K562 (cell line): ENCODE data around the gene CHERP. TPM values are rescaled to one million over a fixed set of nuclear protein-coding genes. Genes with fewer than 3 reads are reported as not detected.

Experiments used
- ATAC-seq: fragments of 200-7000 bp; cut with Tn5 transposase; 3 replicates; pipeline ENCODE4 v1.9.1; 2020; ENCODE audit warnings: moderate library complexity
- BruUV-seq: library from RNA; stranded (reverse); fragments of 400-500 nt; replicated peaks from 2 replicates; lab custom pipeline; 2021; lab: Mats Ljungman, UMichigan
- CTCF ChIA-PET: fragments of 300-600 bp; formaldehyde crosslinking; extraction: SDS; loops from one replicate; lab custom pipeline; 2021; ENCODE audit warnings: low intra/inter-chr PET ratio; lab: Yijun Ruan, JAX
- POLR2A ChIA-PET: fragments of 300-600, 350-650 bp; sonication (Branson Sonifier 250); formaldehyde crosslinking; extraction: SDS; loops from one replicate; lab custom pipeline; 2021; ENCODE audit warnings: antibody characterized with exemption, inconsistent platforms; lab: Yijun Ruan, JAX
- DNase-seq, 4 experiments: peaks; one replicate each; pipeline versions ENCODE4 v3.0.0 to v3.0.0-alpha.2; 2011 to 2018; ENCODE audit warnings: low spot score in 3 of 4, mixed read lengths in 3 of 4; ENCODE audit errors: extremely low read depth in 1 of 4
- FAIRE-seq: peaks from 2 replicates; lab custom pipeline; 2011; peaks lifted over from hg19 to GRCh38; lab: Jason Lieb, UNC
- H2AFZ ChIP-seq: 2 replicates; pipeline ENCODE4 v1.6.0; 2011; ENCODE audit warnings: low read depth, low read length, control low read depth, inconsistent platforms
- H3K27ac ChIP-seq: fragments of 200-600 bp; 3 replicates; pipeline ENCODE4 v1.8.0; 2011; ENCODE audit warnings: low read depth, mild to moderate bottlenecking, control low read depth, inconsistent platforms, low read length, moderate library complexity, mixed read lengths; ENCODE audit errors: extremely low read depth
- H3K27me3 ChIP-seq, 2 experiments: fragments of 300-600 bp in 1 of 2; 2 replicates in 1 of 2; 3 replicates in 1 of 2; pipeline versions ENCODE4 v1.6.0 to v1.8.0; 2011; ENCODE audit warnings: inconsistent platforms in 2 of 2, low read length in 2 of 2, mild to moderate bottlenecking in 1 of 2, mixed read lengths in 1 of 2, moderate library complexity in 1 of 2; ENCODE audit not compliant: control insufficient read depth in 2 of 2, insufficient read depth in 2 of 2
- H3K36me3 ChIP-seq: fragments of 300-600 bp; 3 replicates; pipeline ENCODE4 v1.8.0; 2011; ENCODE audit warnings: mild to moderate bottlenecking, low read length, inconsistent platforms; ENCODE audit not compliant: control insufficient read depth, insufficient read depth
- H3K4me1 ChIP-seq, 2 experiments: fragments of 200-600 bp in 1 of 2; replicated peaks in 1 of 2; 2 replicates in 1 of 2; 3 replicates in 1 of 2; pipeline versions ENCODE4 v1.5.1 to v1.8.0; 2011; ENCODE audit warnings: inconsistent platforms in 2 of 2, low read length in 2 of 2, mild to moderate bottlenecking in 1 of 2, mixed read lengths in 1 of 2, moderate library complexity in 1 of 2; ENCODE audit not compliant: control insufficient read depth in 2 of 2, insufficient read depth in 2 of 2
- H3K4me2 ChIP-seq: 2 replicates; pipeline ENCODE4 v1.6.1; 2011; ENCODE audit warnings: low read length, control low read depth, inconsistent platforms, mixed read lengths; ENCODE audit not compliant: insufficient read depth
- H3K4me3 ChIP-seq: fragments of 200-600 bp; sonication (generic), shearing (Covaris generic); 2 replicates; pipeline ENCODE4 v1.5.1; 2016; ENCODE audit warnings: control low read depth, inconsistent platforms
- H3K79me2 ChIP-seq: fragments of 200-600 bp; 3 replicates; pipeline ENCODE4 v1.8.0; 2011; ENCODE audit warnings: low read length, inconsistent platforms; ENCODE audit not compliant: control insufficient read depth, insufficient read depth
- H3K9ac ChIP-seq, 2 experiments: 2 replicates each; pipeline versions ENCODE4 v1.6.0 to v1.6.1; 2011; ENCODE audit warnings: low read depth in 2 of 2, low read length in 2 of 2, control low read depth in 1 of 2, inconsistent platforms in 1 of 2, mild to moderate bottlenecking in 1 of 2, mixed read lengths in 1 of 2; ENCODE audit not compliant: insufficient read depth in 1 of 2
- H3K9me1 ChIP-seq: one replicate; pipeline ENCODE4 v1.6.0; 2011; ENCODE audit warnings: inconsistent platforms, mild to moderate bottlenecking, low read length, moderate library complexity; ENCODE audit not compliant: control insufficient read depth, insufficient read depth
- H3K9me3 ChIP-seq: replicated peaks from 2 replicates; pipeline ENCODE4 v1.5.1; 2011; ENCODE audit warnings: low read depth, low read length, inconsistent platforms; ENCODE audit not compliant: control insufficient read depth, insufficient read depth
- H4K20me1 ChIP-seq: replicated peaks from 2 replicates; pipeline ENCODE4 v1.6.1; 2011; ENCODE audit warnings: low read length, inconsistent platforms, mixed read lengths; ENCODE audit not compliant: control insufficient read depth, insufficient read depth
- DMBX1 ChIP-seq: fragments of 250-450 bp; sonication (Bioruptor Pico); IDR thresholded peaks from 2 replicates; pipeline ENCODE4 v1.8.0; 2022; ENCODE audit warnings: inconsistent platforms, mild to moderate bottlenecking, moderate library complexity, borderline replicate concordance
- HMG20B ChIP-seq: fragments of 250-450 bp; sonication (Bioruptor Pico); IDR thresholded peaks from 2 replicates; pipeline ENCODE4 v1.5.0; 2021; ENCODE audit warnings: mild to moderate bottlenecking
- NFATC3 ChIP-seq: fragments of 450-650 bp; IDR thresholded peaks from 2 replicates; pipeline ENCODE4 v1.6.1; 2017; ENCODE audit warnings: mild to moderate bottlenecking
- PHTF2 ChIP-seq: fragments of 250-450 bp; sonication (Bioruptor Pico); IDR thresholded peaks from 2 replicates; pipeline ENCODE4 v1.5.0; 2021; ENCODE audit warnings: mild to moderate bottlenecking
- PKNOX1 ChIP-seq: fragments of 450-650 bp; IDR thresholded peaks from 2 replicates; pipeline ENCODE4 v1.6.1; 2016
- POLR2B ChIP-seq: fragments of 450-650 bp; IDR thresholded peaks from 2 replicates; pipeline ENCODE4 v1.6.1; 2018; ENCODE audit warnings: low read depth; ENCODE audit not compliant: partially characterized antibody
- PTTG1 ChIP-seq: fragments of 450-650 bp; IDR thresholded peaks from 2 replicates; pipeline ENCODE4 v1.6.1; 2016; ENCODE audit warnings: low read depth, mild to moderate bottlenecking, missing genetic modification characterization, missing compliant biosample characterization
- RBM15 ChIP-seq: fragments of 200-400 bp; formaldehyde crosslinking; IDR thresholded peaks from 2 replicates; pipeline ENCODE4 v1.6.1; 2018; ENCODE audit warnings: mild to moderate bottlenecking, low read length, moderate library complexity; ENCODE audit not compliant: insufficient read depth
- SMARCC2 ChIP-seq: fragments of 450-650 bp; IDR thresholded peaks from 2 replicates; pipeline ENCODE4 v1.6.1; 2017; ENCODE audit warnings: antibody characterized with exemption, moderate library complexity, mild to moderate bottlenecking, low read depth
- TRIM28 ChIP-seq: fragments of 450-650 bp; IDR thresholded peaks from 2 replicates; pipeline ENCODE4 v1.6.1; 2017
- WHSC1 ChIP-seq: IDR thresholded peaks from one replicate; pipeline ENCODE4 v1.6.1; 2012; ENCODE audit warnings: low read length, control low read depth, inconsistent platforms
- ZNF282 ChIP-seq: sonication (generic); formaldehyde crosslinking; IDR thresholded peaks from 2 replicates; pipeline ENCODE4 v1.8.1; 2023; ENCODE audit warnings: missing genetic modification reagents
- ZNF518B ChIP-seq: fragments of 250-450 bp; sonication (Bioruptor Pico); IDR thresholded peaks from 2 replicates; pipeline ENCODE4 v1.5.0; 2021; ENCODE audit warnings: mild to moderate bottlenecking, moderate library complexity
- ZNF740 ChIP-seq, 3 experiments: fragments of 200-800 bp in 1 of 3; sonication (Bioruptor generic) in 1 of 3; sonication (generic) in 1 of 3; formaldehyde crosslinking in 1 of 3; IDR thresholded peaks; 2 replicates each; pipeline versions ENCODE4 v1.6.1 to v1.8.0; 2016 to 2022; ENCODE audit warnings: mild to moderate bottlenecking in 2 of 3, missing compliant biosample characterization in 2 of 3, missing genetic modification characterization in 2 of 3, missing genetic modification reagents in 1 of 3
- ZNF766 ChIP-seq: fragments of 200-800 bp; sonication (Bioruptor generic); conservative IDR thresholded peaks from 2 replicates; pipeline ENCODE4 v1.6.1; 2016; ENCODE audit warnings: missing genetic modification characterization, missing compliant biosample characterization
- ZSCAN29 ChIP-seq: fragments of 450-650 bp; IDR thresholded peaks from 2 replicates; pipeline ENCODE4 v1.6.1; 2017
- WGBS: fragments of 100-300 bp; shearing (Covaris generic); methylation state at CpG from one replicate; pipeline ENCODE4 v1.1.6; 2016; ENCODE audit warnings: low coverage, mixed read lengths; ENCODE audit not compliant: insufficient coverage; ENCODE audit errors: missing lambda C conversion rate; 5-methylcytosine and 5-hydroxymethylcytosine counted together
- in situ Hi-C: fragments of 300-500 bp; cut with MboI; formaldehyde crosslinking; loops from 4 replicates; pipeline ENCODE4 v1.15.0; 2018; ENCODE audit warnings: inconsistent platforms, mixed read lengths
- intact Hi-C: fragments of 100-400 bp; cut with micrococcal nuclease; formaldehyde crosslinking; loops from 2 replicates; pipeline ENCODE4 v1.14.2; 2022
- polyA plus RNA-seq, 8 experiments: library from polyadenylated mRNA; depleted of rRNA in 4 of 8; stranded (reverse) in 5 of 8; unstranded in 3 of 8; fragments of >200 nt; fragmentation: Nextera tagmentation in 2 of 8; fragmentation: Illumina TruSeq in 1 of 8; extraction: Ambion mirVana in 2 of 8; extraction: Trizol in 1 of 8; gene quantifications; 2 replicates each; pipeline versions ENCODE4 v1.2.1 to v1.2.3, GENCODE V29; 2011 to 2014; ENCODE audit warnings: inconsistent platforms in 1 of 8, missing spikeins in 1 of 8
- total RNA-seq, 7 experiments: library from RNA; depleted of rRNA in 6 of 7; stranded (reverse); fragments of >200 nt in 6 of 7; fragmentation: Illumina TruSeq in 2 of 7; extraction: Trizol in 2 of 7; gene quantifications; 2 replicates each; pipeline versions ENCODE4 v1.2.1 to v1.2.3, GENCODE V29; 2011 to 2021; ENCODE audit warnings: low replicate concordance in 1 of 7
- TF ChIP-seq, protein P1 (sequence below): fragments of 450-650 bp; IDR thresholded peaks from 2 replicates; pipeline ENCODE4 v1.6.1; 2016; ENCODE audit warnings: low read depth, mild to moderate bottlenecking, moderate library complexity

The CHERP gene
- total and polyA plus RNA-seq, 9 of the 15 experiments (the other 6 are each of a cell fraction or from before 2014, with no cell fraction given): 0.60 to 85.1 (median 7.8) TPM

DNA sequence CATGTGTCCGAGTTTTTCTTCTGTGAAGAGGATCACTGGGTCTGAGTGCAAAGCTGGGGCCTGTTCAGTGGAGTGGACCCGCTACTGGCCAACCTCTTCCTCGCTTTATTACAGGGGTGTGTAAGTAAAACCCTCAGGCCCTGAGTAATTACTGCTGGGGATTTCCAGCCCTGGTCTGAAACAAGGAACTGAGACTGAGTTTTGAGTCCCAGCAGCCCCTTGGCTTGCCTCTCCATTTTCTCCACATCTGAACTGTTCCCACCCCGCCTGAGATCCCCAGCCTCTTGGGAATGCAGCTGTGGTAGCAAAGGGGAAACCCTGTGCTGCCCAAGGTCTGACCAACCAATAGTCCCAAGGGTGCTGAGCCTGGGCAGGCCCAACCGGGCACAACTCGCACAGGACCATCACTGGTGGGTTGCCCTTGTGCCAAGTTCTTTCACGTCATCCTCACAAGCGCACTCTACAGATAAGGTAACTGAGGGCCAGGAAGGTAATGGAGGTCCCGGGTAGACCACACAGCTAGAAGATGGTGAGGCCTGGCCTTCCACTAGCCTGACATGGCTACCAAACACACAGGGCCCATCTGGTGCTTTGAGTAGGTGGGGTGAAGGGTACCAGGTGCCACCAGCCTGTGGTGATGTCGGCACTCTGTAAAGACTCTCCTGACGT, 43.7 kb upstream of the CHERP start:
- CTCF ChIA-PET: no interaction called here
- in situ Hi-C loops: no loop called here
- TF ChIP-seq ZNF740 (CRISPR knock-in tag; IDR thresholded peaks at IDR 0.05): no peak
- TF ChIP-seq ZNF740 (tag; IDR thresholded peaks at IDR 0.05): no peak
- TF ChIP-seq ZNF282: no peak
- no peak for TF ChIP-seq ZNF518B (CRISPR knock-in tag)
- no peak for TF ChIP-seq PTTG1 (tag)
- TF ChIP-seq RBM15: no peak
- no peak for TF ChIP-seq ZSCAN29
- TF ChIP-seq TRIM28: no peak
- TF ChIP-seq SMARCC2: no peak
- TF ChIP-seq ZNF766 (CRISPR knock-in tag): no peak
- TF ChIP-seq PKNOX1: no peak
- no peak for TF ChIP-seq PHTF2 (CRISPR knock-in tag)
- no peak for TF ChIP-seq DMBX1 (CRISPR knock-in tag)
- TF ChIP-seq POLR2B: no peak
- no peak for TF ChIP-seq WHSC1
- TF ChIP-seq NFATC3: no peak
- TF ChIP-seq, protein P1, sequence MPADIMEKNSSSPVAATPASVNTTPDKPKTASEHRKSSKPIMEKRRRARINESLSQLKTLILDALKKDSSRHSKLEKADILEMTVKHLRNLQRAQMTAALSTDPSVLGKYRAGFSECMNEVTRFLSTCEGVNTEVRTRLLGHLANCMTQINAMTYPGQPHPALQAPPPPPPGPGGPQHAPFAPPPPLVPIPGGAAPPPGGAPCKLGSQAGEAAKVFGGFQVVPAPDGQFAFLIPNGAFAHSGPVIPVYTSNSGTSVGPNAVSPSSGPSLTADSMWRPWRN: no peak
- TF ChIP-seq HMG20B (CRISPR knock-in tag): no peak

More for the DNA sequence above, 43.7 kb upstream of the CHERP start:
- H3K9ac ChIP-seq: peak overlapping the region in 1 of 2 experiments; percentile 85; a peak in 2 of 4 replicates
- FAIRE-seq (no peak), DNase-seq (no peak), ATAC-seq (no peak)
- peak overlapping the region; percentile 66; the same call in 2 of the 3 replicates for H3K27ac ChIP-seq
- H2AFZ ChIP-seq: no peak overlapping the region
- H3K9me3 ChIP-seq: no peaks in the 10 kb centered on the region
- peaks cover 77 to 85% of the 10 kb centered on the region in 2 experiments for H3K4me1 ChIP-seq
- no peak overlapping the region for H3K4me3 ChIP-seq
- no TSS peak for BruUV-seq
- peaks cover 4% of the 10 kb centered on the region for H3K9me1 ChIP-seq
- POLR2A ChIA-PET: interaction anchor here (0.8 kb wide), 1 partner anchor 12 kb away, joined by 3 read pairs; no protein-coding TSS in a partner anchor
- H3K79me2 ChIP-seq: peaks cover 97% of the 10 kb centered on the region
- no peaks in the 10 kb centered on the region; a peak in 1 of 5 replicates for H3K27me3 ChIP-seq
- peaks cover 34% of the 10 kb centered on the region for H4K20me1 ChIP-seq
- 89% methylated on average over 9 of the region's 11 CpGs for WGBS
- peaks cover 19% of the 10 kb centered on the region; the same call in 2 of the 3 replicates for H3K36me3 ChIP-seq
- intact Hi-C loops: no loop called here
- 0 out of 2 replicates have a peak overlapping the region, but pooled peaks have one; percentile 91 for H3K4me2 ChIP-seq
